Measurements from ENCODE around the gene PRKAG1.

DNA sequence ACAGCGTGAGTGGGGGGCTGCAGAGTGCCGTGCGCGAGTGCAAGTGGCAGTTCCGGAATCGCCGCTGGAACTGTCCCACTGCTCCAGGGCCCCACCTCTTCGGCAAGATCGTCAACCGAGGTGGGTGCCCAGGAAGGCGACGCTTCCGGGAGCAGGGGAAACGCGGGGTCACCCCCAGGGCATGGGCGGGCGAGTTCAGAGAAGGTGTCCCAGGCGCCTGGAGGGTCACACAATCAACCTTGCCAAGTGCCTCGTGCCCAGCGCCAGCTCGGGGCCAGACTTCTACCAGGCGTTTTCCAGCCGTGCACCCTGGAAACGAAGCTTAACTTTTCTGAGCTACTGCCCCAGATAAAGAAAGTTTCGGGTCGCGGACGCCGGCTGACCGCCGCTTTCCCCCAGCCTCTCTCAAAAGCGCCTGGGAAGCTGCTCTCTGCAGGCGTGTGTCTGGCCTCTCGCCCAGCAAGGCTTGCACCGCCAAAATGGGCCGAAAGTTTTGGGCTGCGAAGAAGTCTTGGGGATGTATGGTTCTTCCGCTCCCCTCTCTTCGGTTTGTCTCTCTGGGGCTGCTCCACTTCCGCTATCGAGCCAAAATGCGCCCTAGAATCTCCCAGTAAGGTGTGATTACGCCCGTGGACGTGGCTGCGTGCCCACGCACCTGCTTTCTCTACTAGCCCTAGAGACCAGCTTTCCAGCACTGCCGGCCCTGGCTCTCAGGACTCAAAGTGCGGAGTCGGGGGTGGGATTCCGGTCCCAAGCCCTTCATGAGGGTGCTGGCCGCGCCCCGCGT is 38.8 kb downstream of the PRKAG1 start:
- TF ChIP-seq, protein P1, sequence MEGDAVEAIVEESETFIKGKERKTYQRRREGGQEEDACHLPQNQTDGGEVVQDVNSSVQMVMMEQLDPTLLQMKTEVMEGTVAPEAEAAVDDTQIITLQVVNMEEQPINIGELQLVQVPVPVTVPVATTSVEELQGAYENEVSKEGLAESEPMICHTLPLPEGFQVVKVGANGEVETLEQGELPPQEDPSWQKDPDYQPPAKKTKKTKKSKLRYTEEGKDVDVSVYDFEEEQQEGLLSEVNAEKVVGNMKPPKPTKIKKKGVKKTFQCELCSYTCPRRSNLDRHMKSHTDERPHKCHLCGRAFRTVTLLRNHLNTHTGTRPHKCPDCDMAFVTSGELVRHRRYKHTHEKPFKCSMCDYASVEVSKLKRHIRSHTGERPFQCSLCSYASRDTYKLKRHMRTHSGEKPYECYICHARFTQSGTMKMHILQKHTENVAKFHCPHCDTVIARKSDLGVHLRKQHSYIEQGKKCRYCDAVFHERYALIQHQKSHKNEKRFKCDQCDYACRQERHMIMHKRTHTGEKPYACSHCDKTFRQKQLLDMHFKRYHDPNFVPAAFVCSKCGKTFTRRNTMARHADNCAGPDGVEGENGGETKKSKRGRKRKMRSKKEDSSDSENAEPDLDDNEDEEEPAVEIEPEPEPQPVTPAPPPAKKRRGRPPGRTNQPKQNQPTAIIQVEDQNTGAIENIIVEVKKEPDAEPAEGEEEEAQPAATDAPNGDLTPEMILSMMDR (IDR thresholded peaks at IDR 0.05): no peak
- no peak for TF ChIP-seq POLR2A (IDR thresholded peaks at IDR 0.05)

Data from Peyer's patch (tissue), 4 donors.